ENCODE data around the gene CEL.
A peak's percentile ranks its signal among the peaks of the same experiment; 100 is the strongest.

Gene CEL

GRCh38 chr9:133120501-133121197 lies 58.9 kb downstream of the CEL start:
- FAIRE-seq (no peak), DNase-seq (ENCODE audit: insufficient read length, low spot score) (no peak)
- TF ChIP-seq POU2F2 (IDR thresholded peaks at IDR 0.05; ENCODE audit: low read depth, low read length) = 0 out of 2 replicates have a peak, but pooled peaks have one; percentile 4
- 0 out of 2 replicates have a peak, but pooled peaks have one; percentile 12 for TF ChIP-seq POLR2AphosphoS5 (IDR thresholded peaks at IDR 0.05; ENCODE audit: low read depth, low read length)
- TF ChIP-seq TAF1 (IDR thresholded peaks at IDR 0.05; ENCODE audit: low read depth, low read length) = no peak

Measured in GM12891 (cell line).